Neural cell (in vitro differentiated cells): ENCODE measurements around the gene GAB1. TPM values are rescaled to one million over a fixed set of nuclear protein-coding genes. Genes with fewer than 3 reads are reported as not detected.
A peak's percentile ranks its signal among the peaks of the same experiment; 100 is the strongest.

Source experiments
- H2AFZ ChIP-seq: fragments of 200-600, 300-800 bp; sonication (generic), shearing (Covaris generic); 2 replicates; pipeline ENCODE4 v1.6.0; 2014; ENCODE audit warnings: low read depth, mild to moderate bottlenecking, antibody characterized with exemption, low read length, moderate library complexity
- H3F3A ChIP-seq: fragments of 200-600 bp; shearing (Covaris generic); 2 replicates; pipeline ENCODE4 v1.6.1; 2016; ENCODE audit warnings: mild to moderate bottlenecking, moderate library complexity, mixed read lengths, antibody characterized with exemption, low read length; ENCODE audit not compliant: insufficient read depth, poor library complexity, severe bottlenecking
- H3K27ac ChIP-seq: fragments of 200-600, 300-800 bp; sonication (generic), shearing (Covaris generic); 2 replicates; pipeline ENCODE4 v1.5.1; 2014; ENCODE audit warnings: mild to moderate bottlenecking, low read length, moderate library complexity
- H3K27me3 ChIP-seq: fragments of 300-800, 200-600 bp; sonication (generic), shearing (Covaris generic); 2 replicates; pipeline ENCODE4 v1.6.0; 2014; ENCODE audit warnings: mild to moderate bottlenecking, low read depth, low read length, moderate library complexity; ENCODE audit not compliant: insufficient read depth
- H3K36me3 ChIP-seq: fragments of 300-800, 200-600 bp; sonication (generic), shearing (Covaris generic); 2 replicates; pipeline ENCODE4 v1.5.1; 2014; ENCODE audit warnings: mild to moderate bottlenecking, antibody characterized with exemption, low read length, moderate library complexity; ENCODE audit not compliant: insufficient read depth
- H3K4me2 ChIP-seq: fragments of 300-800, 200-600 bp; sonication (generic), shearing (Covaris generic); 2 replicates; pipeline ENCODE4 v1.6.0; 2014; ENCODE audit warnings: mild to moderate bottlenecking, low read length
- H3K4me3 ChIP-seq: fragments of 300-800, 200-600 bp; sonication (generic), shearing (Covaris generic); 2 replicates; pipeline ENCODE4 v1.5.1; 2014; ENCODE audit warnings: mild to moderate bottlenecking, low read length, moderate library complexity
- H3K79me2 ChIP-seq: fragments of 200-600 bp; shearing (Covaris generic); replicated peaks from 2 replicates; pipeline ENCODE4 v1.6.0; 2014; ENCODE audit warnings: mild to moderate bottlenecking, low read length, moderate library complexity; ENCODE audit not compliant: insufficient read depth
- H3K9ac ChIP-seq: fragments of 300-800, 200-600 bp; sonication (generic), shearing (Covaris generic); 2 replicates; pipeline ENCODE4 v1.6.1; 2016; ENCODE audit warnings: mild to moderate bottlenecking, low read length, mixed read lengths
- H3K9me2 ChIP-seq: fragments of 200-600 bp; shearing (Covaris generic); 2 replicates; pipeline ENCODE4 v1.6.1; 2016; ENCODE audit warnings: mild to moderate bottlenecking, low read length, mixed read lengths; ENCODE audit not compliant: insufficient read depth
- H3K9me3 ChIP-seq: fragments of 200-600, 300-800 bp; sonication (generic), shearing (Covaris generic); 2 replicates; pipeline ENCODE4 v1.6.1; 2016; ENCODE audit warnings: mild to moderate bottlenecking, mixed run types, low read length, moderate library complexity, mixed read lengths
- H4K20me1 ChIP-seq: fragments of 200-600 bp; shearing (Covaris generic); 2 replicates; pipeline ENCODE4 v1.6.1; 2016; ENCODE audit warnings: mild to moderate bottlenecking, mixed run types; ENCODE audit not compliant: insufficient read depth
- EP300 ChIP-seq: fragments of 450-650 bp; conservative IDR thresholded peaks from 2 replicates; pipeline ENCODE4 v1.6.1; 2014; ENCODE audit warnings: antibody characterized with exemption, mild to moderate bottlenecking, moderate library complexity; ENCODE audit not compliant: poor library complexity, severe bottlenecking
- EZH2 ChIP-seq: fragments of 200-600, 300-800 bp; shearing (Covaris generic), sonication (generic); IDR thresholded peaks from 2 replicates; pipeline ENCODE4 v1.6.1; 2014; ENCODE audit warnings: antibody characterized with exemption, low read length, borderline replicate concordance, mild to moderate bottlenecking; ENCODE audit not compliant: insufficient read depth, poor library complexity, severe bottlenecking
- MXI1 ChIP-seq: fragments of 450-650 bp; conservative IDR thresholded peaks from 2 replicates; pipeline ENCODE4 v1.6.1; 2014; ENCODE audit warnings: antibody characterized with exemption, mild to moderate bottlenecking; ENCODE audit not compliant: poor library complexity, severe bottlenecking
- POLR2AphosphoS5 ChIP-seq: IDR thresholded peaks from 2 replicates; pipeline ENCODE4 v1.6.1; 2012
- RAD21 ChIP-seq: fragments of 450-650 bp; conservative IDR thresholded peaks from 2 replicates; pipeline ENCODE4 v1.6.1; 2014; ENCODE audit warnings: antibody characterized with exemption, mild to moderate bottlenecking, moderate library complexity
- SMC3 ChIP-seq: fragments of 450-650 bp; conservative IDR thresholded peaks from 2 replicates; pipeline ENCODE4 v1.6.1; 2014; ENCODE audit warnings: antibody characterized with exemption, mild to moderate bottlenecking, moderate library complexity; ENCODE audit not compliant: poor library complexity
- TAF1 ChIP-seq: IDR thresholded peaks from 2 replicates; pipeline ENCODE4 v1.6.1; 2012; ENCODE audit warnings: low read depth
- polyA plus RNA-seq: library from polyadenylated mRNA; depleted of rRNA; stranded (reverse); fragments of >200 nt; gene quantifications from 2 replicates; pipeline ENCODE4 v1.2.3, GENCODE V29; 2014
- TF ChIP-seq, protein P1 (sequence below): fragments of 450-650 bp; IDR thresholded peaks from 2 replicates; pipeline ENCODE4 v1.5.1; 2014; ENCODE audit warnings: antibody characterized with exemption, mild to moderate bottlenecking, moderate library complexity; ENCODE audit not compliant: poor library complexity, severe bottlenecking
- TF ChIP-seq, protein P2 (sequence below): IDR thresholded peaks from 2 replicates; pipeline ENCODE4 v1.6.1; 2012; ENCODE audit warnings: borderline replicate concordance

The GAB1 gene
- polyA plus RNA-seq, 1 donor from 2014 or later: 2.4 TPM

DNA sequence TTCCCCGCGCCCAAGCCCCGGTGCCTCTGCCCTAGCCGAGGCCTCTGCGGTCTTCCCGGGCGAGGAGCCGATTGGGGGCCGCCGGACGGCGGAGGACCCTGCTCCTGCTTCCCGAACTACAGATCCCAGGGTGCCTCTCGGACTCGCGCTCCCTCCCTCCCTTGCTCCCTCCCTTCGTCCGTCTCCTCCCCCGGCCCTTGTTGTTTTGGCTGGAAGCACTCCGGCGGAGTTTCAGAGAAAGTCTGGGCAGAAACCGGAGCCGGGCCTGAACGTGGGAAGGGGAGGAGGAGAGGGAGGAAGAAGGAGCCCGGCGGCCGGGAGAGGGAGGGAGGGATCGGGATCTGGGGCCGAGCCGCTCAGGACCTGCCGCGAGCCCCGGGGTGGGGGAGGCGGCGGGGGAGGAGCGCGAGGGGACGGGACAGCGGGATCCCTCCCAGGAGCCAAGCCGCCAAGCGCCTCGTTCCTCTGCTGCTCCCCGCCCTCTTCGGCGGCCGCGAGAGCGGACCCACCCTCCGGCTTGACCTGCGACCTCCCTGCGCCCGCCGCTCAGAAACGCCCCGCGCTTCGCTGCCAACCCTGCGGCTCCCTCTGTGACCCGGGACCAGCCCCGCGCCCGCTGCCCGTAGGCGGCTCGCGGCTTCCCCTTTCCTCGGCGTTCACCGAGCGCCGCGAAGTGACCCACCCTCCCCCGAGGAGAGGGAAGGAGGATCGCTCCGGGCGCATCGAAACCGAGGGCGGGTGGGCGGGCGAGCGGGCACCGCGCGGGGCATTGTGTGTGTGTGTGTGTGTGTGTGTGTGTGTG, 496 bp upstream of the GAB1 start:
- peak; percentile 25 for TF ChIP-seq MXI1
- no peak for TF ChIP-seq EZH2
- TF ChIP-seq SMC3: no peak
- peak overlapping the region; percentile 97 for H3K4me3 ChIP-seq
- no peaks in the 10 kb centered on the region for H3K9me2 ChIP-seq
- peak overlapping the region; percentile 63 for H2AFZ ChIP-seq
- H4K20me1 ChIP-seq: no peaks in the 10 kb centered on the region
- H3K36me3 ChIP-seq: no peaks in the 10 kb centered on the region
- no peak overlapping the region for H3K27ac ChIP-seq
- H3K9ac ChIP-seq: peak overlapping the region; percentile 67
- H3F3A ChIP-seq: no peaks in the 10 kb centered on the region
- H3K27me3 ChIP-seq: peaks cover 3% of the 10 kb centered on the region
- peak overlapping the region; percentile 53 for H3K4me2 ChIP-seq
- no peaks in the 10 kb centered on the region for H3K9me3 ChIP-seq
- peaks cover 13% of the 10 kb centered on the region for H3K79me2 ChIP-seq

- Histone ChIP-seq H3K27me3 (peaks cover 3% of the 10 kb centered on the region), H3K79me2 (peaks cover 13% of the 10 kb centered on the region), H4K20me1 (no peaks in the 10 kb centered on the region)
These were observed 1.1 kb downstream of the GAB1 start for GRCh38 chr4:143337600-143338287.

DNA sequence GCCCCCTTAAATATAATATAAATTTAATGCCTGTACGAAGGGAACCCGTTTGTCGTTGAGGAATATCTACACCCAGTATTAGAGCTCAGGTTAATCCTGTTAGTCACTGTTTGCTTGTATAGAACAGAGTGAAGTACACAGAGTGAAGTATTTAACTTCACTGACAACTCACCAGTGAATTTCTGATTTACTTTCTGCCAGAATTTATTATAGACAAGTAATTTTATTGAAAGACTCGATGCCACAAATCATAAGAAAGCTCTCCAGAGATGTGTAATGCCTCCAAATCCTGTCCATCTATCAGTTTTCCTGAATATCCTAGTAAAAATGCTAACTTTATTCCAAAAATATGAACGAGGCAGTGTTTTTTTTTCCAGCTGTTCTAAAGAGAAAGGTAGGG, 1.6 kb downstream of the GAB1 start:
- H3K9ac ChIP-seq: no peak overlapping the region
- no peaks in the 10 kb centered on the region for H3K9me2 ChIP-seq
- H3K79me2 ChIP-seq: peaks cover 13% of the 10 kb centered on the region
- no peak overlapping the region for H3K4me3 ChIP-seq
- H3K27me3 ChIP-seq: peaks cover 3% of the 10 kb centered on the region
- no peaks in the 10 kb centered on the region for H4K20me1 ChIP-seq
- H3K9me3 ChIP-seq: no peaks in the 10 kb centered on the region
- H2AFZ ChIP-seq: no peak overlapping the region
- H3K4me2 ChIP-seq: no peak overlapping the region
- no peak overlapping the region for H3K27ac ChIP-seq
- no peaks in the 10 kb centered on the region for H3F3A ChIP-seq
- no peaks in the 10 kb centered on the region for H3K36me3 ChIP-seq
- TF ChIP-seq, protein P1, sequence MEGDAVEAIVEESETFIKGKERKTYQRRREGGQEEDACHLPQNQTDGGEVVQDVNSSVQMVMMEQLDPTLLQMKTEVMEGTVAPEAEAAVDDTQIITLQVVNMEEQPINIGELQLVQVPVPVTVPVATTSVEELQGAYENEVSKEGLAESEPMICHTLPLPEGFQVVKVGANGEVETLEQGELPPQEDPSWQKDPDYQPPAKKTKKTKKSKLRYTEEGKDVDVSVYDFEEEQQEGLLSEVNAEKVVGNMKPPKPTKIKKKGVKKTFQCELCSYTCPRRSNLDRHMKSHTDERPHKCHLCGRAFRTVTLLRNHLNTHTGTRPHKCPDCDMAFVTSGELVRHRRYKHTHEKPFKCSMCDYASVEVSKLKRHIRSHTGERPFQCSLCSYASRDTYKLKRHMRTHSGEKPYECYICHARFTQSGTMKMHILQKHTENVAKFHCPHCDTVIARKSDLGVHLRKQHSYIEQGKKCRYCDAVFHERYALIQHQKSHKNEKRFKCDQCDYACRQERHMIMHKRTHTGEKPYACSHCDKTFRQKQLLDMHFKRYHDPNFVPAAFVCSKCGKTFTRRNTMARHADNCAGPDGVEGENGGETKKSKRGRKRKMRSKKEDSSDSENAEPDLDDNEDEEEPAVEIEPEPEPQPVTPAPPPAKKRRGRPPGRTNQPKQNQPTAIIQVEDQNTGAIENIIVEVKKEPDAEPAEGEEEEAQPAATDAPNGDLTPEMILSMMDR: no peak
- TF ChIP-seq TAF1: no peak
- TF ChIP-seq EP300: no peak
- no peak for TF ChIP-seq EZH2
- no peak for TF ChIP-seq POLR2AphosphoS5
- no peak for TF ChIP-seq SMC3
- TF ChIP-seq MXI1: no peak
- no peak for TF ChIP-seq RAD21

More at GRCh38 chr4:143337600-143338287, 1.1 kb downstream of the GAB1 start:
- peak overlapping the region; percentile 97 for H3K4me3 ChIP-seq
- H3K9me3 ChIP-seq: no peaks in the 10 kb centered on the region
- no peaks in the 10 kb centered on the region for H3K9me2 ChIP-seq
- no peaks in the 10 kb centered on the region for H3K36me3 ChIP-seq
- peak overlapping the region; percentile 67 for H3K9ac ChIP-seq
- H3K27ac ChIP-seq: no peak overlapping the region
- no peaks in the 10 kb centered on the region for H3F3A ChIP-seq
- H2AFZ ChIP-seq: no peak overlapping the region
- TF ChIP-seq SMC3 (peak; percentile 10), MXI1 (no peak), RAD21 (no peak), TAF1 (no peak)
- TF ChIP-seq, protein P2, sequence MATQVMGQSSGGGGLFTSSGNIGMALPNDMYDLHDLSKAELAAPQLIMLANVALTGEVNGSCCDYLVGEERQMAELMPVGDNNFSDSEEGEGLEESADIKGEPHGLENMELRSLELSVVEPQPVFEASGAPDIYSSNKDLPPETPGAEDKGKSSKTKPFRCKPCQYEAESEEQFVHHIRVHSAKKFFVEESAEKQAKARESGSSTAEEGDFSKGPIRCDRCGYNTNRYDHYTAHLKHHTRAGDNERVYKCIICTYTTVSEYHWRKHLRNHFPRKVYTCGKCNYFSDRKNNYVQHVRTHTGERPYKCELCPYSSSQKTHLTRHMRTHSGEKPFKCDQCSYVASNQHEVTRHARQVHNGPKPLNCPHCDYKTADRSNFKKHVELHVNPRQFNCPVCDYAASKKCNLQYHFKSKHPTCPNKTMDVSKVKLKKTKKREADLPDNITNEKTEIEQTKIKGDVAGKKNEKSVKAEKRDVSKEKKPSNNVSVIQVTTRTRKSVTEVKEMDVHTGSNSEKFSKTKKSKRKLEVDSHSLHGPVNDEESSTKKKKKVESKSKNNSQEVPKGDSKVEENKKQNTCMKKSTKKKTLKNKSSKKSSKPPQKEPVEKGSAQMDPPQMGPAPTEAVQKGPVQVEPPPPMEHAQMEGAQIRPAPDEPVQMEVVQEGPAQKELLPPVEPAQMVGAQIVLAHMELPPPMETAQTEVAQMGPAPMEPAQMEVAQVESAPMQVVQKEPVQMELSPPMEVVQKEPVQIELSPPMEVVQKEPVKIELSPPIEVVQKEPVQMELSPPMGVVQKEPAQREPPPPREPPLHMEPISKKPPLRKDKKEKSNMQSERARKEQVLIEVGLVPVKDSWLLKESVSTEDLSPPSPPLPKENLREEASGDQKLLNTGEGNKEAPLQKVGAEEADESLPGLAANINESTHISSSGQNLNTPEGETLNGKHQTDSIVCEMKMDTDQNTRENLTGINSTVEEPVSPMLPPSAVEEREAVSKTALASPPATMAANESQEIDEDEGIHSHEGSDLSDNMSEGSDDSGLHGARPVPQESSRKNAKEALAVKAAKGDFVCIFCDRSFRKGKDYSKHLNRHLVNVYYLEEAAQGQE: no peak
- peak overlapping the region; percentile 60 for H3K4me2 ChIP-seq
